GM19372 (cell line): ENCODE data around the gene RPS5.
"Not testable (repeated sequence)": the region's sequence is repeated elsewhere in the genome, so short reads cannot be mapped to it uniquely, and the experiment has no call there.

Source experiments
- ATAC-seq: cut with Tn5 transposase; IDR thresholded peaks from one replicate; pipeline ENCODE4 v1.9.1; 2021; ENCODE audit warnings: mild to moderate bottlenecking, low read depth, moderate library complexity; ENCODE audit not compliant: unreplicated experiment

The RPS5 gene

DNA sequence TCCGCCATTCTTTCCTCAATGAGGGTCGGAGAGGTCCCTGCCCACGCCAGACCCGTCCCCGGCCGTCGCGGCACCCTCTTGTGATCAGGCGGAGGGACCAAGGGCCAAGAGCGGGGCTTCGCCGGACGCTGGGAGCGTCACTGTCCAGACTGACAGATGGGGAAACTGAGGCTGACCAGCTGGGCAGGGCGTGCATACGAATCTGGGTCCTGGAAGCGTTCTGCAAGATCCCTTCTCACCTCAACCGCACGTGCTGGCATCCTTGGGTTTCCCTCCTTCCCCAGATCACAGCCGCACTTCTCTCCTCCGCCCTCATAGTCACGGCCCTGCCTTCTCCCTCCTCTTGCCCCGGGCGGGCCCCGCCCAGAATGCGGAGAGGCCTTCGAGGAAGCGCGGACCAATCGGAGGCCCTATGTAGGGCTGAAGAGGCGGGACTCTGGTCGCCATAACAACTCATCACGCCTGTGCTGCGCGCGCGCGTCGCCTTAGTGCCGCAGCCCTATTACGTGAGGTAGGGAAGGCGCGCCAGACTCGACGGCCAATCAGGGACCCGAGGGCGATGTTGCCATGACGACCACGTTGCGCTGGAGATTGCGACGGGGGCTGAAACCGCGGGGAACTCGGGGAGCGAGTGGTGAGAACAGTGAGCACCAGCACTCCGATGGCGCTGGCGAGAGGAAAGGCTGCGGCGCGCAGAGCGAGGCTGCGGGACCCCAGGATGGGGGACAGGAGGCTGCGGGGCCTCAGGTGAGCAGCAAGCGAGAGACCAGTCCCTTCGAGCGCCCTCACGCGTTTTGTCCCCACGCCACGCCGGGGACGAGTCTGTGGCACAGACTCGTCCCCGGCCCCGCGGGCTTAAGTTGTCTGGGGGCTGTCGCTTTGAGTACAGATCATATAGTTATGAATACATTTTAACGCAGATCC is 14.1 kb downstream of the RPS5 start:
- peak; percentile 99 for ATAC-seq

DNA sequence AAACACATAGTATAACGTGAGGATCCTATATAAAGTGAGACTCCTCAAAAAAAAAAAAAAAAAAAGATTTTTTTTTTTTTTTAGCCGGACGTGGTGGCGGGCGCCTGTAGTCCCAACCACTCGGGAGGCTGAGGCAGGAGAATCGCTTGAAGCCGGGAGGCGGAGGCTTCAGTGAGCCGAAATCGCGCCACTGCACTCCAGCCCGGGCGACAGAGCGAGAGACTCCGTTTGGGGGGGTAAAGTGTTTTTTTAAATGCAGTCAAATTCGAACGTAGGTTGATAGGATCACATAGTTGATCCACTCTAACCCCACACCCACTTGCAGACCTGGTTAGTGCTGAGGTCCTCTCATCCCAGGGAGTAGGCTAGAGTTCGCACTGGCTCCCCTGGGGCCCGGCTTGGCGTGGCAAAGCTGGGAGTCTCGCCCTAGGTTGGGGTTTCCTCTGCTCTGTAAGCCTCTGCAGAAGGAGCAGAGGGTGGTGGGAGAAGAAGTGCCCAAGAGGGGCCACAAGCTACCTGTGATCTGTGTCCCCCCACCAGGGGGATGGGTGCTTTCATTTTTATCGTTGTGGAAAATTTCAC is 14.9 kb downstream of the RPS5 start:
- no peak for ATAC-seq

DNA sequence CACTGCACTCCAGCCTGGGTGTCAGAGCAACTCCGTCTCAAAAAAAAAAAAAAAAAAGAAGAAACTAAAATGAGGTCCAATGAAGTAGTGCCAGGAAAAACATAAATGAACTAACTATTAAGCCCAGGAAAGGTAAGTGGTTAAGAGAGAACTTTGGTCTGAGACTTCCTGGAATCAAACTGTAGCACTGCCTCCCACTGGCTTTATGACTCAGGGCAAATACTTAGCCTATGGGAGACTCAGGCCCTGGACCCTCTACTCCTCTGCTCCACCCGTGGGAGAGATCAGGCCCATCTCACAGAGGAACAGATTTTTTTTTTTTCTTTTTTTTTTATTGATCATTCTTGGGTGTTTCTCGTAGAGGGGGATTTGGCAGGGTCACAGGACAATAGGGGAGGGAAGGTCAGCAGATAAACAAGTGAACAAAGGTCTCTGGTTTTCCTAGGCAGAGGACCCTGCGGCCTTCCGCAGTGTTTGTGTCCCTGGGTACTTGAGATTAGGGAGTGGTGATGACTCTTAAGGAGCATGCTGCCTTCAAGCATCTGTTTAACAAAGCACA is 16.9 kb downstream of the RPS5 start:
- ATAC-seq = not testable (repeated sequence)

DNA sequence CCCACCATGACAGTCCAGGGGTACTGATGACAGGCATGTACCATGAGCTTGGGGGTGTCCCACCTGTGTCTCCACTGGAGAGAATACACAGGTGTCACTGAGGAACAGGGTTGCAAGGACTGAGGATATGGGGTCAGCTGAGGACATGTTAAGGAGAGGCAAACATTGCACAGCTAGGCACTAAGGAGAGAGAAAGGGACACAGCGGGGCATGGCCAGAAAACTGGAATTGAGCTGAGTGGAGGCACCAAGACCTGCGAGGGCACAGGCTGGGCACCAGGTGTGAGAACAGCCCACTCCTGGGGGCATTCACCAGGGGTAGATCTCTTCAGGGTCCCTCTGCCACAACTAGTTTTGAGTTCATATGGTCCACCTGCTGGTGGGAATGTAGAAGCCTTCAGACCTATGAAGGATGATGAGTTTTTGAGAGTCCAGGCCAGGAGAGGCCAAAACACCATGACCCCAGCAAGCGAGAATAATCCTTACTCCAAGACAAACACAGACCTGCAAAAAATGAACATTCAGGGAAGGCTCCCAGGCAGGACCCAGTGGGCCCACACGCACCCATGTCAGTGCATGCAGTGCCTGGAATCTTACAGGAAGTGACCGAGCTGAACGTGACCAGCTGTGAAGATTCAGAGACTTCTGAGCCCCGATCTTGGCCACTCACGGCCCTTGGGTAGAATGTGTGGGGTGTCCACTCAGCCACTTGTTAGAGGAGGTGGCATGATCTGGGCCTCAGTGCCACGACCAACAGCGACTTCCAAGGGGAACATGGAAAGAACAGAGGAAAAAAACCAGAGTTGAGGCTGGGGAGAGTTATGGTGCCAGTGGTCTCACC is 20.0 kb downstream of the RPS5 start:
- ATAC-seq = no peak

DNA sequence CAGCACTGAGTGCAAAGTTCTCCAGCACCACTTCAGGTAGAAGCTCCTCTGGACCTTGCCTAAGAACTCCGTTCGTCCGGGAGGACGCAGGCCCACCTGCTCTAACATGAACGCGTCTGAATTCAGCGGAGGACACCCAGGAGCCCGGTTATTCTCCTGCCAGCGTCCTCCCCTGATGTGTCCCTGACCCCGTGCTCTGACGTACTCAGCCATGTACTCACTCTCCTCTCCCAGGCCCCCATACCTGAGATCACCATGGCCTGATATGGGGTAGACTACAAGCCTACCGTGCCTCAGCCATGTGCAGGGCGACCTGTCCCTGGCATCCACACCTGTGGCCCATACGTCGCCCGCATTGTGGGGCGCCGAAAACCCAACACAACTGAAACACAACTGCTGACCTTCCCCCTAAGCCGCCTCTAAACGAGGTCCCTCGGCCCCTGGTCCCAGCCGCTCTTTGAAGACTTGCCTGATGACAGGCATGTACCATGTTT is 20.6 kb downstream of the RPS5 start:
- ATAC-seq = no peak

DNA sequence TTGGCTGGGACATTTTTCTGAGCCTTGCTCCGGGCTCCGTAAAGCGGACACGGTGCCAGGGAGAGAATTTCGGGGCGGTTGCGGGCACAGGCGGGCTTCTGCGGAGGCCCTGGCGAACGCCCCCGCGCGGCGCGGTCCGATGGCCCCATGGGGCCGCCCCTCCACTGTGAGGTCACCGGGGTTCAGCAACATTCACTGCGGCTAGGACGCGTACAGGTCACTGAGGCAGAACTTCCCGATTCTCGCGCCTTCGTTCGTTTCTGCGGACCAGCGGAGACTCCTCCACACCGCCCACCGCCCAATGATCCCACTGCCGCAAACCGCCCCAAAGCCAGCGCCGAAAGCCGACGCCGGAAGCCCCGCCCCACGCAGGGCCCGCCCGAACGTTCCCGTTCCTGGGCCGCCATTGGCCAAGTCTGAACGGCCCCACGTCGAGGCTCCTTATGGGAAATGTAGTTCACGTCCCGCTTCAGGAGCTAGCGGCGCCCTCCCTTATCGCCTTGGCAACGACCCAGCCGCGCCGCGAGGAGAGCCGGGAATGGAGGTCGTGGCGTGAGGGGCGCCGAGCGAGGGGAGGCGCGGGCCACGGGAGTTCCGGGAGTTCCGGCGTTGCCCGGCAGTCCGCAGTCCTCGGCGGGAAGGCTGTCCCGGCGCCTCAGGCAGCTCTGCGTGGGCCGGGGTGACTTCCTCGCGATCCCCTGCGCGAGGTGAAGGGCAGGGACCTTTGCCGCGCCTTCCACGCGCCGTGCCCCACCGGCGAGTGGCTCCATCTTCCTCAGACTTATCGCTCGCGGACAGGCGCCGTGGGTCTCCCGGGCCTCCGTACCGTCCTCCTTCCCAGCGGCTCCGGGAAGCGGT is 21.3 kb downstream of the RPS5 start, which contains the start of gene ZNF584:
Gene ZNF584, plus strand, starts transcription at position 498 of the 858 bp plus-strand sequence. CDS start 499 bp downstream, outside the sequence.
- ATAC-seq = peak; percentile 95

DNA sequence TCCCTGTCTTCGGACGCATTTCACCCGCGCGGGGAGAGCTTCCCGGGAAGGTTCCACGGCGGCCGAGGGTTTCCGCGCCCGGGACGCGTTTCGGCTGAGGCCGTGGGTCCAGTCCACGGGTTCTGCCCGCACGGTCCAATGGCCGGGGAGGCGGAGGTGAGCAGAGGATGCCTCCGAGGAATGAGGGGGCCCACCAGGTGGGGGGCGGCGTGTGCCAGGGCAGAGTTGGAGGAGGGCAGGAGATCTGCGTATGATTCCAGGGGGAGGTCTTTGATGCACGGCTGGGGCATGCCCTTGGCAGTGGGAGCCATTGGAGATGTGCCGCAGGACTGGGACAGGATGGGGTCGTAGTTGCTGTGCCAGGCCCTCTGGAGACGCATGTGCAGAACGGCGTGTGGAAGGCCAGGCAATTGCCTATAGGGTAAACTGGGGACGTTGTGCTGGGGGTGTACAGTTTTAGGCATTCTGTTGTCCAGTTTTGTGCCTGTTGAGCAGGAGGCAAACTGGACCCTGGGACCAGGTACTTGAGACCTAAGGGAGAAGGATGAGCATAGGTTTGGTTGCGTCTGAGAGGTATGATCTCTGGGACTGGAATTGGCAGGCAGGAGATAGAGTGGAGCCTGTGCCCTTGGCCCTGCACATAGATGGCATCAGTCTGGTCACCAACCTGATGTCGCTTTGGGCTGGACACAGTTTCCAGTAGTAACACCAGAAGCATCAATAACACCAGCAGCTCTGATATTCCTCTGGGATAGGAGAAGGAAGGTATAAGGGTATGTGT is 22.1 kb downstream of the RPS5 start:
- ATAC-seq = no peak

DNA sequence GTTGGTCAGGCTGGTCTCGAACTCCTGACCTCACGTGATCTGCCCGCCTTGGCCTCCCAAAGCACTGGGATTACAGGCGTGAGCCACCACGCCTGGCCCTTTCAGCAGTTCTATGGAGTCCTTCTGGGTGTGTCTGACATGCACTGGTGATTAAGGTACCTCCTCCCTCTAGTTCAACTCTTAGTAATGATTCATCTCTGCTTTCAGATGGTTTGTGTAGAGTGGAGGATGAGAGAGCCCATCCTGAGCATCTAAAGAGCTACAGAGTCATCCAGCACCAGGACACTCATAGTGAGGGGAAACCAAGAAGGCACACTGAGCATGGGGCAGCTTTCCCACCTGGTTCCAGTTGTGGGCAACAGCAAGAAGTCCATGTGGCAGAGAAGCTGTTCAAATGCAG is 29.5 kb downstream of the RPS5 start:
- ATAC-seq = no peak

DNA sequence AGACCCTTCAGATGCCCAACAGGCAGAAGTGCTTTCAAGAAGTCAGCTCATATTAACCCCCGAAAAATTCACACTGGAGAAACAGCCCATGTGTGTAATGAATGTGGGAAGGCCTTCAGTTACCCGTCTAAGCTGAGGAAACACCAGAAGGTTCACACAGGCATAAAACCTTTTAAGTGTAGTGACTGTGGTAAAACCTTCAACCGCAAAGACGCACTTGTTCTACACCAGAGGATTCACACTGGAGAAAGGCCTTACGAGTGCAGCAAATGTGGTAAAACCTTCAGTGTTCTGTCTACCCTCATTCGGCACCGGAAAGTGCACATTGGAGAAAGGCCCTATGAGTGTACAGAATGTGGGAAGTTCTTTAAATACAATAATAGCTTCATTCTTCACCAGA is 30.0 kb downstream of the RPS5 start:
- no peak for ATAC-seq

DNA sequence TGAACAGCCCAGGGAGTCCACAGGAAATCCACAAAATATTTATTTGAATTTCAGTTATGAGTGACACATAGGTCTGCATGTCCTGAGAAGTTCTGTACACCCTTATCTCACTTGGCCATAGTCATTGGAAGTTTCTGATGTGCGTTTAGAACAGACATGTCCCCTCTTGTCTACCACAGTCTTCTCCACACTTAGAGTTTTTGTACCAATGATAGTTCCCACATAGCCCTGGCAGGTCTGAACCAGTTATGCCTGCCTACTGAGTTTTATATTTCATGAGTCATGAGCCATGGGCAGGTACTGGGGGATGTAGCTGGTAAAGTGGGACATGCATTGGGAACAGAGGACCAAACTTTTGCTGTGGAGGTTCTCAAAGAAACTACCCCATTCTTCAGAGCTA is 41.5 kb downstream of the RPS5 start:
- no peak for ATAC-seq

DNA sequence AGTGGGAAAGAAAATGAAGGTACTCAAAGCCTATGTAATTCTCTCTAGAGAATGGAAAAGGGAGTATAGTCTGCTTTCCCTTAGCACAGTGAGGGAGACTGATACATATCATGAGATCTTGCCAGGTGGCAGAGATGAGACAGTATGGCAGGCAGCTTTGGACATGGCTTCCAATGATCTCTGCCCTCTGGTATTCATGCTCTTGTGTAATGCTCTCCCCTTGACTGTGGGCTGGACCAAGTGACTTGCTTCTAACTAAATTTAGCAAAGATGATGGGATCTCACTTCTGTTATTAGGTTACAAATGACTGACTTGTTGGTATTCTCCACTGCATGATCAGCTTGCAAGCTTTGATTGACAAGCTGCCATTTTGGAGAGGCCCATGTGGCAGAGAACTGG is 42.7 kb downstream of the RPS5 start:
- ATAC-seq = no peak

DNA sequence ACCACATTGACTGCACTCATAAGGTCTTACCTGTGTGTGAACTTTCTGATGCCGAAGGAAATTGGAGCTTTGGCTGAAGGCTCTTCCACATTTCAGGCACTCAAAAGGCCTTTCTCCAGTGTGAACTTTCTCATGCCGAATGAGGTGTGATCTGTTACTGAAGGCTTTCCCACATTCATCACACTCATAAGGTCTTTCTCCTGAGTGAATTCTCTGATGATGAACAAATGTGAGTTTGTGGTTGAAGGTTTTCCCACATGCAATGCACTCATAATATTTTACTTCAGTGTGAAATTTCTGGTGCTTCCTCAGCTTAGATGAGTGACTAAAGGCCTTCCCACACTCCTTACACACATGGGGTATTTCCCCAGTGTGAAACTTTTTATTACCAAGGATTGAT is 47.1 kb downstream of the RPS5 start:
- no peak for ATAC-seq

DNA sequence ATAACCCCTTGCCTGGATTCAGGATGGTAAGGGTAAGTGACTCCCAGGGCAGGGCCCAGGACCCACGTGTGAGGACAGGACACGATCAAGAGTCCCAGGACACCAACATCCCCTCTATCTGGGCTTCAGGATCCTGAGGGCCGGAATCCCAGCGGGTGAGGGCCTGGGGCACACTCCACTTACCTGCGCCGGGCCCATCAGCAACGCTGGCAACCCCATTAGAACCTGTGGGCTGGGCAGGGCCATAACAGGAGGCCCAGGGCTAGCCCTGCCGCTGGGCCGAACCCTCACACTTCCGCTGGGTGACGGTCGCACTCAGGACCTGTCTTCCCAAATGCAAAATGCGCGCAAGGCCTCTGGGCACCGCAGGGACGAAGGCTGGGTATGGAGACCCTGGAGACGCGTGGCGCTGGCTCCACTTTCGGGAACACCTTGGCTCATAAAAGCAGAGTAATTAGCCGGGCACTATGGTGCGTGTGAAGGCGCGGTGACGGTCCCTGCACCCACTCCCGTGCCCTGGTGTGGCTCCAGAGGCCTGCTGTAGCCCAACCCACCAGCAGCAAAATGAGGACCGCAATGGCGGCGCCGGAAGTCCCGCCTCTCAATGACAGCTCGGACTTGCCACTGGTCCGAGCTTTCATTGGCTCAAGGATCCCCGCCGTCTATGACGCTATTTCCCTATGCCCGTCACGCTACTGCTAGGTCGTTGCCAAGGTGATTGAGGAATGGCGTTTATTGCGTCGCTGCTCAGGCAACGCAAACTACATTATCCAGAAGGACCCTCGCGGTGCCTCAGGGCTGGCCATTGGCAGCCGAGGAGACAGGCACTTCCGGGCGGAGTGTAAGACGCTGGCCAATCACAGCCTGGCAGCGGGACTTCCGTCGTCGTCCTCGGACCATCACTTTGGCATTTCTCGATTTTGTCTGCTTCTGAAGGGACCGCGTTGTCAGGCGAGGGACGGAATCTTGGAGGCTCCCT is 52.8 kb downstream of the RPS5 start, which contains the start of gene ZNF132:
Gene ZNF132, minus strand, starts transcription at position 578 of the 979 bp plus-strand sequence. Its CDS starts 332 bp downstream, at position 246.
- ATAC-seq = peak; percentile 95

DNA sequence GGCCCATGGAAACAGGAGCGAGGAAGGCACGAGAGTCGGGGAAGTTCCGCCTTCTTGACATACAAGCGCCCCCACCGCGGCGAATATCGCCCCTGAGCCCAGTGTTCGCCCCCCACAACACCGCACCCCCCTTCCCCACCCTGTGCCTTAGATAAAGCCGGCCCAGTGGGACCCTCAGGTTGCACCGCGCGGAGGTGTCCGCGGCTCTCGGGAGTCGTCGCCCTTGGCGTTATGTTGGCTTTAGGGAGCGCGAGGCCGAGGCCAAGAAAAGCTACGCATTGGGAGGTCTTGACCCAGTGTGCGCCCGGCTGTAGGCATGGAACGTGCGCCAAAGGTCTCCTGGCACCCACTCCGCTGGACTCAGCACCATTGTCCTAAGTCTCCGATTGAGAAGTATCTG is 53.5 kb downstream of the RPS5 start:
- ATAC-seq = no peak

DNA sequence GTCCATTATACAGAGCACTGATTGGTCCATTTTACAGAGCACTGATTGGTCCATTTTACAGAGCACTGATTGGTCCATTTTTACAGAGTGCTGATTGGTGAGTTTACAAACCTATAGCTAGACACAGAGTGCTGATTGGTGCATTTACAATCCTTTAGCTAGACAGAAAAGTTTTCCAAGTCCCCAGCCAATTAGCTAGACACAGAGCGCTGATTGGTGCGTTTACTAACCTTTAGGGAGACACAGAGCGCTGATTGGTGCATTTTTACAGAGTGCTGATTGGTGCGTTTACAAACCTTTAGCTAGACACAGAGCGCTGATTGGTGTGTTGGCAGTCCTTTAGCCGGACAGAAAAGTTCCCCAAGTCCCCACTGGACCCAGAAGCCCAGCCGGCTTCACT is 55.9 kb downstream of the RPS5 start:
- not testable (repeated sequence) for ATAC-seq
